ENCODE data around the gene B4GALNT4.
"Not testable (repeated sequence)": the region's sequence is repeated elsewhere in the genome, so short reads cannot be mapped to it uniquely, and the experiment has no call there.

Gene B4GALNT4

GRCh38 chr11:409008-409599, 39.8 kb downstream of the B4GALNT4 start:
- DNase-seq: no peak

- no peak for DNase-seq
These were observed 40.5 kb downstream of the B4GALNT4 start for GRCh38 chr11:409600-410483.

GRCh38 chr11:410711-411110, 41.4 kb downstream of the B4GALNT4 start:
- DNase-seq: not testable (repeated sequence)

GRCh38 chr11:411520-411919, 42.2 kb downstream of the B4GALNT4 start:
- not testable (repeated sequence) for DNase-seq

DNA sequence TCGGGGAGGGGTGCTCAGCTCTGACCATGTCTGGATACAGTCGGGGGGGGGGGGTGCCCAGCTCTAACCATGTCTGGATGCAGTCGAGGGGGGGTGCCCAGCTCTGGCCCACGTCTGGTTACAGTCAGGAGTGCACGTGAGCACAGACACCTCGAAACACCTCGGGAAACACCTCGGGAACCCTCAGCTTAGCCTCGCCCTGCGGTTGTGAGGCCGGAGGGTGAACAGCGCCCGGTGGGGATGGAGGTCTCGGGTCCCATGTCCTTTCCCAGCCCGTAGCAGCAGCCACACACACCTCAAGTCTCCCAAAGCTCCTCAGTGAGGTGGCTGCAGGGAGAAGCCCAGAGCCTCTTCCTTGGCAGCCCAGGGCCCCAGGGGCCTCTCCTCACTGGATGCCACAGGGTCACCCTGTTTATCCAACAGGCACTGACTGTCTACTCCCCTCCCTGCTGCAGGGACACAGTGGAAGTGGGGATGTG, 43.4 kb downstream of the B4GALNT4 start:
- no peak for DNase-seq

DNA sequence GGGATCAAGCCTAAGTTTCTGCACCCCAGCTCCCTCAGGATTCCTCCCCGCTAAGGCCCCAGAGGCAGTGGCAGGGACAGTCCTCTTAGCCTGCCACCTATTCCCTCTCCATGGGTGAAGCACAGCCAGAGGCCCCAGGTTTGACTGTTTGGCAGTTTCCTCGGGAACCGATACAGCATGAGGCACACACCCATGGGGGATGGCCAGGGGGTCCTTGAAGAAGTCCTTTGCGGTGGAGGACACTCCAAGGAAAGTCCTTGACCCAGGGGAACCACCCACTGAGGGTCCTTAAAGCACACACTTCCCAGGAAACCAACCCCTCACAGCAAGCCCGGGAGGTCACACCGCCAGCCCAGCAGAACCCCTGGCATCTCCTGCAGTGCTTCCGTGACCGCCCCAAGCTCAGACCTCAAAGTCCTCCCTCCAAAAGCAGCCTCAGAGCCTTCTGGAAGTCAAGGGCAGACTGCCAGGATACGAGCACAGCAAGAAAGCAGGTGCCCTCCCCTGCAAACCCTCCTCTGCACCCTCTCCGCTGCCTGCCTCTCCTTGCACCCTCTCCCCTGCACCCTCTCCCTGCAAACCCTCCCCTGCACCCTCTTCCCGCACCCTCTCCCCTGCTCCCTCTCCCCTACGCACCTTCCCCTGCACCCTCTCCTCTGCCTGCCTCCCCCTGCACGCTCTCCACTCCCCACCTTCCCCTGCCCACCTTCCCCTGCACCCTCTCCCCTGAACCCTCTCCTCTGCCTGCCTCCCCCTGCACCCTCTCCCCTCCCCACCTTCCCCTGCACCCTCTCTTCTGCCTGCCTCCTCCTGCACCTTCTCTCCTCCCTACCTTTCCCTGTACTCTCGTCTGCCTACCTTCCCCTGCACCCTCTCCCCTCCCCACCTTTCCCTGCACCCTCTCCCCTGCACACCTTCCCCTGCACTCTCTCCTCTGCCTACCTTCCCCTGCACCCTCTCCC, 44.1 kb downstream of the B4GALNT4 start:
- DNase-seq: no peak

DNA sequence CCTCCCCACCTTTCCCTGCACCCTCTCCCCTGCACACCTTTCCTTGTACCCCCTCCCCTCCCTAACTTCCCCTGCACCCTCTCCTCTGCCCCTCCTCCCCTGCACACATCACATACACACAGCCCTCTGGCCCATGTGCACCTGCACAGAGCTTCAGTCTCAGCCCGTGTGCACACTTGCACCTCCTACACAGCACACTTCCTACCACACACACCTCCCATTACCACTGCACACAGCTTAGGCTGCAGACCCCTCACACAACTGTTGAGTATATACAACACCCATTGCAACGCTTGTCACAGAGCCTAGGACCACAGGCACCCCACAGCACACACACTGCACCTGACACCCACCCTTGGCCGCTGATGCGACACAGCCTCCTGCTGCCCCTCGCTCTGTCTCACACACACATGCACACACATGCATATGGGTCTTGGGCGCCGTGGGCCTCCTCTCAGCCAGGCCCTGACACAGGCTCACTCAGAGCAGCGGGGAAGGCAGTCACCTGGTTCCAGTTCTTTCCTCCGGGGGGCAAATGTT, 45.1 kb downstream of the B4GALNT4 start:
- no peak for DNase-seq

DNA sequence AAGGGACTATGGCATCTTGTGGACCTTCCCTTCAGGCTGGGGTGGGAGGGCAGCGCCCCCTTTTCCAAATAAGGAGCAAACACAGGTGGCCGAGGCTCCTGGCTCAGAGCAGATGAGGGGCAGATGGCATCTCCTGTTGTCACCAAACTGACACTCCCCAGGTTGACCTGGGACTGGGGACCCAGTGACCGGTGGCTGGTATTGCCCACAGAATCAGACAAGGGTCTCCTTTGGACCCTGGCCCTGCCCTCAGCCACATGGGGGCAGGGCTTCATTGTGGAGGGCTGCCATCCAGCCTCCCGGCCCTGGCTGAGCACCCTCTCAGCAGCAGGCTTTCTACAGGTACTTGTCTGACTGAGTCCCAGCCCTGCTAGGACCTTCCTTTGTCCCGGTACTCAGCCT, 46.3 kb downstream of the B4GALNT4 start:
- DNase-seq: no peak

- DNase-seq: no peak
These were observed 46.9 kb downstream of the B4GALNT4 start for GRCh38 chr11:416051-416756.

- no peak for DNase-seq
These were observed 47.7 kb downstream of the B4GALNT4 start for GRCh38 chr11:416757-417621.

- DNase-seq: no peak
These were observed 48.5 kb downstream of the B4GALNT4 start for GRCh38 chr11:417652-418342.

GRCh38 chr11:418343-419247, 49.3 kb downstream of the B4GALNT4 start:
- no peak for DNase-seq

DNA sequence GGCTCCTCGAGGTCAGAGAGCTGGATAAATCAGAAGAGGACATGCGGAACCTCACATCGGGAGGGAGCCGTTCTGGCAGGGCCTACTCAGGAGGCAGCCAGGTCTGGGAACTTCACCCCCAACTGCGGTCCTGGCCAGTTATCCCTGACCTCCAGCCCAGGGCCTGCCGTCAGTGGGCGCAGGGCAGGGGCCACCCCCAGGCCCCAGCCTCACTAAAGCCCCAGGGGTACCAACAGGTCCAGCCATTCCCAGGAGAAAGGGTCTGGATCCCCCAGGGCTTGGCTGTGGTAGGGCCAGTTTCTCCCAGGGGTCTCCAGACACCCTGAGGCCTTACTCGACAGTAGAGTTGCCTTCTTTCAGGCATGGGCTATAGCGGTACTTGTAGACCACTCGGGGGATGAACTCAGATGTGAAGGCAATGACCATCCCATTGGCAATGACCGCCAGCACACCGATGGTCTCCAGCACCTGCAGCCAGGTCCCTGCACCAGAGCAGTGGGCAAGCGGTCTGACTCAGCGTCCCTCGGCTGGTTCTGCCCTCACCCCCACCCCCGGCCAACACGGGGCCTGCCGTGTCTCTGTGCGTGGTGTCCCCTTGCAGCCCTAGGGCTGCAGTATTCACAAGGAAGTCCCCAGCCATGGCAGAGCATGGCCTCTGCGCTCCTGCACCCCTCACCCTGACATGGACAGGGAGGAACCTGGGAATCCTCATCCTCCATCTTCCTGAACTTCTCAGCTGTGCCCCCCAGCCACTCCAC, 50.1 kb downstream of the B4GALNT4 start:
- no peak for DNase-seq

DNA sequence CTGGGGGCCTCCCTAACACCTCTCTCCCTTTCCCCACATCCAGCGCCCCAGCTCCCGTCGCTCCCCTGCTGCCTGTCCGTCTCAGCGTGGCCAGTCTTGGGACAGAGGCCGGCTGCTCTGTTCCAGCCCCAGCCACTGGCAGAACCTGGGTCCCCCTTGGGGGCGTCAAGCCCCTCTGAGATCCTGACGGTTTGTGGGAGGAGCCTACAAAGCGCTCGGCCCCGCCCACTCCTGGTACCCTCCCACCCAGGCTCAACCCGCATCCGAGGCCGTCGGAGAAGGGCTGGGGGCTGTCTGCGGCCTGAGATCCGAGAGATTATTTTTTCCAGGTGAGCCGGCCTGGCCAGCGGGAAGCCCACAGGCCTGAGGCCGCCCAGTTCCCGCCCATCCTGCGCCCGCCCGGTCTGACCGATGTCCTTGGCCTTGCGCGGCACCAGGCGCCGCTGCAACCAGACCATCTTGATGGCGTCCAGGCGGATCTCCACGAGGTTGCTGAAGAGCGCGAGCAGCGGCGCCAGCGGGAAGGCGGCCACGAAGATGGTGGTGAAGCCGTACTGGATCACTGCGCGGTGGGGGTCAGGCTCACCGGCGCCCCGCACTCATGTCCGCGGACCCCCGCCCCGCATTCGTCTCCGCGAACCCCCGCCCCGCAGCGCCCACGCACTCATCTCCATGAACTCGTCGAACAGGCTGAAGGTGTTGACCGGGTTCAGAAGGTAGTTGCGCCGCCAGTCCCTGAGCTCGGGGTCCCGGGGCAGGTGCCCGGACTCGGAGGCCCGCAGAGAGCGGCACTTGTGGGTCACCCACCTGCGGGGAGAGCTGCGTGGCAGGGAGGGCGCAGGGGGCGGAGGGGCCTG, 51.0 kb downstream of the B4GALNT4 start:
- no peak for DNase-seq

GRCh38 chr11:420911-421321, 51.6 kb downstream of the B4GALNT4 start:
- no peak for DNase-seq

DNA sequence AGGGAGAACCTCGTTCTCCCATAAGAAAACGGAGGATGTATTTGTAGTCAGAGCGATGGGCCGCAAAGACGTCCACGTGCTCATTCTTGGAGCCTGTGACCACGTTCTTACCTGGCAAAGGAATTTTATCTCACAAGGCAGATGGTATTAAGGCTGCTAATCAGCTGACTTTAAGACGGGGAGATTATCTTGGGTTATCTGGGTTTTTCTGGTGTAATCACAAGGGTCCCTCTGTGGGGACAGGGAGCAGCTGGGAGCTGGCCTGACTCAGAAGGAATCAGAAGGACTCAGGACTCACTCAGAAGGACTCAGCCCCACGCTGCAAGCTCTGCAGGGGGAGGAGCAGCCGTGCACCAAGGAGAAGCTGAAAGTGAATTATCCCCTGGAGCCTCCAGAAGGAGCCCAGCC, 53.0 kb downstream of the B4GALNT4 start:
- no peak for DNase-seq

DNA sequence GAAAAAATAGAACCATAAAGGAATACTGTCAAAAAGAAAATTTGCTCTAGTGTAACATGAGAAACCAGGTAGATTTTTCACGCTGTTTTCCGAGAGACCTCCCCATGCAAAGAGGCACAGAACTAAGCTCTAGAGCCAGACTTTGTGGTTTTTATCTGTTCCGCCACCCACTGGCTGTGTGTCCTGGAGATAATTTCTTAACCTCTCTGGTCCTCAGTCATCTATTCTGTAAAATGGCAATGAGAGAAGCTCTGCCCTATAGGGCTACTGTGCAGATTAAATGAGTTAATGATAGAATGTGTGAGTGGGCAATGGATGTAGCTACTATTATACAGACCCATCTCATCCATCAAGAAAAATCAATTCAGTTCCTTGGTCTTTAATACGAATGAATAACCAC, 54.9 kb downstream of the B4GALNT4 start:
- DNase-seq: no peak

DNA sequence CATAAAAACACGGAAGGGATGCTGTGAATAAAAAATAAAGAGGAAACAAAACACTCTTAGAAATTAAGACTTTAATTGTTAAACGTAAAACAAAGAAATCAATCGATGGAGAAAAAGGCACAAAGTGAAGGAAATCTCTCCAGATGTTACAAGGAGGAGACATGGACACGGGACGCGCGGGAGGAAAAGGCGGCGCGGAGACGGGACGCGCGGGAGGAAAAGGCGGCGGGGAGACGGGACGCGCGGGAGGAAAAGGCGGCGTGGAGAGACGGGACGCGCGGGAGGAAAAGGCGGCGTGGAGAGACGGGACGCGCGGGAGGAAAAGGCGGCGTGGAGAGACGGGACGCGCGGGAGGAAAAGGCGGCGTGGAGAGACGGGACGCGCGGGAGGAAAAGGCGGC, 55.5 kb downstream of the B4GALNT4 start:
- not testable (repeated sequence) for DNase-seq

All from NCI-H1436 treated with DMSO at 0.1 percent for 48 hours (cell line).